Measurements from ENCODE around the gene SCUBE3.

DNA sequence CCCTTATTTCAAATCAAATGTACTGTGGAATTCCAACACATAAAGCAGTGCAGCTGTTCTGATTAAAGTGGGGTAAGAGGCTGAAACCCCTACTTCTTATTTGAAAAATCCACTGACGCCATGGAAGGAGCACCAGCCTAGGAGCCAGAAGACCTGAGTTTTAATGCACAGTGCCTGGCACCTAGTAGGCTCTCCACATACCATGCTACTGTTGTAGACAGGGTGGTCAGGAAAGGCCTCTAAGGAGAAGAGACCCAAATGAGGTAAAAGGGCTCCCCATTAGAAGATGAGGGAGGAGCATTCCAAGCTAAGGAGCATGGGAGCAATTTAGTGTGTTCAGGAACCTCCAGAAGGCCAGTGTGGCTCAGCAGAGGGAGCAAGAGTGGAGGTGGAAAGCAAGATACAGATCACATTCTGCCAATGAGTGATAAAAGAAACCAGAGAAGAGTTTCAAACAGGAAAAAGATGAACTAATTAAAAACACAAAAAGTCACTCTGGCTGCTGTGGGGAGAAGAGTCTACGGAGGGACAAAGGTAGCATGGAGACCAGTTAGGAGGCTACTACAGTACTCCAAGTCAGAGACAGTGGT, 34.0 kb downstream of the SCUBE3 start:
- TF ChIP-seq, protein P1, sequence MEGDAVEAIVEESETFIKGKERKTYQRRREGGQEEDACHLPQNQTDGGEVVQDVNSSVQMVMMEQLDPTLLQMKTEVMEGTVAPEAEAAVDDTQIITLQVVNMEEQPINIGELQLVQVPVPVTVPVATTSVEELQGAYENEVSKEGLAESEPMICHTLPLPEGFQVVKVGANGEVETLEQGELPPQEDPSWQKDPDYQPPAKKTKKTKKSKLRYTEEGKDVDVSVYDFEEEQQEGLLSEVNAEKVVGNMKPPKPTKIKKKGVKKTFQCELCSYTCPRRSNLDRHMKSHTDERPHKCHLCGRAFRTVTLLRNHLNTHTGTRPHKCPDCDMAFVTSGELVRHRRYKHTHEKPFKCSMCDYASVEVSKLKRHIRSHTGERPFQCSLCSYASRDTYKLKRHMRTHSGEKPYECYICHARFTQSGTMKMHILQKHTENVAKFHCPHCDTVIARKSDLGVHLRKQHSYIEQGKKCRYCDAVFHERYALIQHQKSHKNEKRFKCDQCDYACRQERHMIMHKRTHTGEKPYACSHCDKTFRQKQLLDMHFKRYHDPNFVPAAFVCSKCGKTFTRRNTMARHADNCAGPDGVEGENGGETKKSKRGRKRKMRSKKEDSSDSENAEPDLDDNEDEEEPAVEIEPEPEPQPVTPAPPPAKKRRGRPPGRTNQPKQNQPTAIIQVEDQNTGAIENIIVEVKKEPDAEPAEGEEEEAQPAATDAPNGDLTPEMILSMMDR (conservative IDR thresholded peaks at IDR 0.05; ENCODE audit: low read depth in 2 of 2), result no peak
- TF ChIP-seq ZNF114 (CRISPR knock-in tag; IDR thresholded peaks at IDR 0.05) (no peak), EZH2phosphoT487 (IDR thresholded peaks at IDR 0.05; ENCODE audit: unreplicated experiment) (no peak), EZH2 (IDR thresholded peaks at IDR 0.05; ENCODE audit: low read depth, unreplicated experiment) (no peak)
- TF ChIP-seq, protein P2, sequence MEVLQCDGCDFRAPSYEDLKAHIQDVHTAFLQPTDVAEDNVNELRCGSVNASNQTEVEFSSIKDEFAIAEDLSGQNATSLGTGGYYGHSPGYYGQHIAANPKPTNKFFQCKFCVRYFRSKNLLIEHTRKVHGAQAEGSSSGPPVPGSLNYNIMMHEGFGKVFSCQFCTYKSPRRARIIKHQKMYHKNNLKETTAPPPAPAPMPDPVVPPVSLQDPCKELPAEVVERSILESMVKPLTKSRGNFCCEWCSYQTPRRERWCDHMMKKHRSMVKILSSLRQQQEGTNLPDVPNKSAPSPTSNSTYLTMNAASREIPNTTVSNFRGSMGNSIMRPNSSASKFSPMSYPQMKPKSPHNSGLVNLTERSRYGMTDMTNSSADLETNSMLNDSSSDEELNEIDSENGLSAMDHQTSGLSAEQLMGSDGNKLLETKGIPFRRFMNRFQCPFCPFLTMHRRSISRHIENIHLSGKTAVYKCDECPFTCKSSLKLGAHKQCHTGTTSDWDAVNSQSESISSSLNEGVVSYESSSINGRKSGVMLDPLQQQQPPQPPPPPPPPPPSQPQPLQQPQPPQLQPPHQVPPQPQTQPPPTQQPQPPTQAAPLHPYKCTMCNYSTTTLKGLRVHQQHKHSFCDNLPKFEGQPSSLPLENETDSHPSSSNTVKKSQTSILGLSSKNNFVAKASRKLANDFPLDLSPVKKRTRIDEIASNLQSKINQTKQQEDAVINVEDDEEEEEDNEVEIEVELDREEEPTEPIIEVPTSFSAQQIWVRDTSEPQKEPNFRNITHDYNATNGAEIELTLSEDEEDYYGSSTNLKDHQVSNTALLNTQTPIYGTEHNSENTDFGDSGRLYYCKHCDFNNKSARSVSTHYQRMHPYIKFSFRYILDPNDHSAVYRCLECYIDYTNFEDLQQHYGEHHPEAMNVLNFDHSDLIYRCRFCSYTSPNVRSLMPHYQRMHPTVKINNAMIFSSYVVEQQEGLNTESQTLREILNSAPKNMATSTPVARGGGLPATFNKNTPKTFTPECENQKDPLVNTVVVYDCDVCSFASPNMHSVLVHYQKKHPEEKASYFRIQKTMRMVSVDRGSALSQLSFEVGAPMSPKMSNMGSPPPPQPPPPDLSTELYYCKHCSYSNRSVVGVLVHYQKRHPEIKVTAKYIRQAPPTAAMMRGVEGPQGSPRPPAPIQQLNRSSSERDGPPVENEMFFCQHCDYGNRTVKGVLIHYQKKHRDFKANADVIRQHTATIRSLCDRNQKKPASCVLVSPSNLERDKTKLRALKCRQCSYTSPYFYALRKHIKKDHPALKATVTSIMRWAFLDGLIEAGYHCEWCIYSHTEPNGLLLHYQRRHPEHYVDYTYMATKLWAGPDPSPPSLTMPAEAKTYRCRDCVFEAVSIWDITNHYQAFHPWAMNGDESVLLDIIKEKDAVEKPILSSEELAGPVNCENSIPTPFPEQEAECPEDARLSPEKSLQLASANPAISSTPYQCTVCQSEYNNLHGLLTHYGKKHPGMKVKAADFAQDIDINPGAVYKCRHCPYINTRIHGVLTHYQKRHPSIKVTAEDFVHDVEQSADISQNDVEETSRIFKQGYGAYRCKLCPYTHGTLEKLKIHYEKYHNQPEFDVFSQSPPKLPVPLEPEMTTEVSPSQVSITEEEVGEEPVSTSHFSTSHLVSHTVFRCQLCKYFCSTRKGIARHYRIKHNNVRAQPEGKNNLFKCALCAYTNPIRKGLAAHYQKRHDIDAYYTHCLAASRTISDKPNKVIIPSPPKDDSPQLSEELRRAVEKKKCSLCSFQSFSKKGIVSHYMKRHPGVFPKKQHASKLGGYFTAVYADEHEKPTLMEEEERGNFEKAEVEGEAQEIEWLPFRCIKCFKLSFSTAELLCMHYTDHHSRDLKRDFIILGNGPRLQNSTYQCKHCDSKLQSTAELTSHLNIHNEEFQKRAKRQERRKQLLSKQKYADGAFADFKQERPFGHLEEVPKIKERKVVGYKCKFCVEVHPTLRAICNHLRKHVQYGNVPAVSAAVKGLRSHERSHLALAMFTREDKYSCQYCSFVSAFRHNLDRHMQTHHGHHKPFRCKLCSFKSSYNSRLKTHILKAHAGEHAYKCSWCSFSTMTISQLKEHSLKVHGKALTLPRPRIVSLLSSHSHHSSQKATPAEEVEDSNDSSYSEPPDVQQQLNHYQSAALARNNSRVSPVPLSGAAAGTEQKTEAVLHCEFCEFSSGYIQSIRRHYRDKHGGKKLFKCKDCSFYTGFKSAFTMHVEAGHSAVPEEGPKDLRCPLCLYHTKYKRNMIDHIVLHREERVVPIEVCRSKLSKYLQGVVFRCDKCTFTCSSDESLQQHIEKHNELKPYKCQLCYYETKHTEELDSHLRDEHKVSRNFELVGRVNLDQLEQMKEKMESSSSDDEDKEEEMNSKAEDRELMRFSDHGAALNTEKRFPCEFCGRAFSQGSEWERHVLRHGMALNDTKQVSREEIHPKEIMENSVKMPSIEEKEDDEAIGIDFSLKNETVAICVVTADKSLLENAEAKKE (CRISPR knock-in tag; IDR thresholded peaks at IDR 0.05), result no peak

Measured in GM23338 (cell line).